Measurements from ENCODE around the gene ASF1B.

DNA sequence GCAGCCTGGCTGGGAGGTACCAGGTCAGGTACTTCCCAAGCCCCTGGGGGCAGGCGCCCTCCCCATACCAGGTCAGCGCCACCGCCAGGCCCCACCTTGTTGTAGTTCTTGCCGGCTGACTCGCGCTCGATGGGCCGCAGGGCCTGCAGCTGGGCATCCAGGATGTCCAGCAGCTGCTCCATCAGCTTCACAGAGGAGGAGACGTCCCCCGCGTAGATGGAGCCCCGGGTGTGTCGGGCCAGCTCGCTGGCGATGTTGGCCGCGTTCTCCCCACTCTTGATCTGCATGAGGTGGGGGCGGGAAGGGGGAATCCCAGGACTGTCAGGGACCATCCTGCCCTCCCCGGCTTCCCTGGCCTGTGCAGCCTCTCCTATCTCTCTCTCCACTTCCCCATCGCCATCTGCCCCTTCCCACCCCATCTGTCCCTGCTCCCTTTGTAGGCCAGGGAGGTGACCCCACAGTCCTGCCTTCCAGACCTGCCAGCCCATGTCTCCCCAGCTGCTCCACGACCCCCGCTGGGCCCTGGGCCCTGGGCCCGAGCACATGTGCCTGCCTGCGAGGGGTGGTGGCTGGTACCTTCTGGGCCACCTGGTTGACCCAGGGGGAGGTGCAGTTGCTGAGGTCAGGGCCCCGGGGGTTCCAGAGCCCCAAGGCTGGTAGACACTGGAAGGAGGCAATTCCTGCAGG lies 23.8 kb upstream of the ASF1B start:
- no peak for TF ChIP-seq CTCF (IDR thresholded peaks at IDR 0.05; ENCODE audit: low read depth, low read length, poor library complexity, severe bottlenecking)
- no peak for TF ChIP-seq EZH2phosphoT487 (IDR thresholded peaks at IDR 0.05; ENCODE audit: borderline replicate concordance, low read length)

All from DOHH2 (cell line).